ENCODE data around the gene TPGS1.

GRCh38 chr19:556611-557382, 49.5 kb downstream of the TPGS1 start:
- TF ChIP-seq EP300 (IDR thresholded peaks at IDR 0.05; ENCODE audit: borderline replicate concordance): no peak
- TF ChIP-seq REST (IDR thresholded peaks at IDR 0.05; ENCODE audit: low read depth): no peak
- no peak for TF ChIP-seq USF1 (IDR thresholded peaks at IDR 0.05)
- TF ChIP-seq CEBPB (IDR thresholded peaks at IDR 0.05): no peak
- no peak for TF ChIP-seq TAF1 (IDR thresholded peaks at IDR 0.05; ENCODE audit: low read depth)
- no peak for TF ChIP-seq EGR1 (IDR thresholded peaks at IDR 0.05)
- no peak for TF ChIP-seq NFIC (IDR thresholded peaks at IDR 0.05)
- no peak for TF ChIP-seq TEAD4 (IDR thresholded peaks at IDR 0.05)
- TF ChIP-seq RAD21 (IDR thresholded peaks at IDR 0.05; ENCODE audit: low read depth): no peak
- no peak for TF ChIP-seq CREB1 (IDR thresholded peaks at IDR 0.05; ENCODE audit: low read depth)
- no peak for TF ChIP-seq MAX (IDR thresholded peaks at IDR 0.05)
- TF ChIP-seq YY1 (IDR thresholded peaks at IDR 0.05; ENCODE audit: low read depth): no peak
- no peak for TF ChIP-seq FOXM1 (IDR thresholded peaks at IDR 0.05; ENCODE audit: borderline replicate concordance, low read depth)
